Breast epithelium (tissue), 3 donors: ENCODE results near the gene SERPINA4.

Experiments
- POLR2A ChIP-seq: fragments of 450-650 bp; IDR thresholded peaks from one replicate; pipeline ENCODE4 v1.6.1; 2016; ENCODE audit warnings: antibody characterized with exemption, mild to moderate bottlenecking, moderate library complexity
- POLR2AphosphoS5 ChIP-seq, 3 donors: sonication (generic); formaldehyde crosslinking; IDR thresholded peaks; one replicate each; pipeline ENCODE4 v1.6.1; 2017; ENCODE audit warnings: antibody characterized with exemption in 3 of 3

DNA sequence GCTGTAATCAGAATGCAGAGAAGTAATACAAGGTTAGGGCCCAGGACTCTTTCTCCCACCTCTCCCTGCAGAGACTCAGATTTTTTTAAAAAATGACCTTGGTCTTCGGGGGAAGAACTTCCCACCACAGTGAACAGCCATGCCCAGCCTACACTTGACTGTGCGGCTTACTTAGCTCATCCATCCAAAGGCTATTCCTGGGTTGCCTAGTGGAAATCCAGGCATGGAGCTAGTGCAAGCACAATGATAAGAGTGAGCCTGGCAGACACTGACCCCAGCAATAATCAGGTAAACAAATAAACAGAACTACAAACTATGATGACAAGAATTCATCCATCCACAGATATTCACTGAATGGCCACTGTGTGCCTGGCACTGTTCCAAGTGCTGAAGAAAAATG is 34.7 kb downstream of the SERPINA4 start:
- TF ChIP-seq POLR2A (no peak), POLR2AphosphoS5 (IDR thresholded peaks at IDR 0.05) (no peak)
